ENCODE results near the gene STAG3. TPM values are rescaled to one million over a fixed set of nuclear protein-coding genes. Genes with fewer than 3 reads are reported as not detected.
"Not testable (repeated sequence)": the region's sequence is repeated elsewhere in the genome, so short reads cannot be mapped to it uniquely, and the experiment has no call there.

The STAG3 gene
- total RNA-seq, result 0.72 TPM

- peak; percentile 98 for DNase-seq
Observed at GRCh38 chr7:100177045-100178001, at the start of gene STAG3, which contains the start of gene GPC2. Gene STAG3 (plus strand): TSS chr7:100177918. CDS start chr7:100180557, 2,639 bp downstream. Gene GPC2 (minus strand): TSS chr7:100177381. CDS start chr7:100177199, 182 bp downstream.

GRCh38 chr7:100128637-100128963 lies 49.1 kb upstream of the STAG3 start:
- DNase-seq, result no peak

GRCh38 chr7:100130220-100130607 lies 47.5 kb upstream of the STAG3 start:
- not testable (repeated sequence) for DNase-seq

- peak; percentile 87 for DNase-seq
Observed at GRCh38 chr7:100130608-100131453, 46.9 kb upstream of the STAG3 start.

- no peak for DNase-seq
Observed at GRCh38 chr7:100132126-100132525, 45.6 kb upstream of the STAG3 start.

GRCh38 chr7:100132697-100133151 lies 45.0 kb upstream of the STAG3 start:
- DNase-seq, result peak; percentile 75

GRCh38 chr7:100137851-100138760 lies 39.6 kb upstream of the STAG3 start:
- no peak for DNase-seq

- no peak for DNase-seq
Observed at GRCh38 chr7:100141555-100141949, 36.2 kb upstream of the STAG3 start.

- no peak for DNase-seq
Observed at GRCh38 chr7:100142461-100142860, 35.3 kb upstream of the STAG3 start.

- DNase-seq, result not testable (repeated sequence)
Observed at GRCh38 chr7:100146350-100146749, 31.4 kb upstream of the STAG3 start.

- DNase-seq, result no peak
Observed at GRCh38 chr7:100147278-100147677, 30.4 kb upstream of the STAG3 start.

GRCh38 chr7:100148225-100148558 lies 29.5 kb upstream of the STAG3 start:
- DNase-seq, result no peak

GRCh38 chr7:100148559-100149328 lies 29.0 kb upstream of the STAG3 start, which contains the start of gene LAMTOR4:
Gene LAMTOR4 (plus strand): TSS chr7:100148918. CDS start chr7:100148973, 55 bp downstream.
- peak; percentile 99 for DNase-seq

GRCh38 chr7:100152404-100152803 lies 25.3 kb upstream of the STAG3 start:
- DNase-seq, result no peak

GRCh38 chr7:100152937-100153666 lies 24.6 kb upstream of the STAG3 start:
- no peak for DNase-seq

GRCh38 chr7:100153708-100154535 lies 23.8 kb upstream of the STAG3 start:
- no peak for DNase-seq

- DNase-seq, result no peak
Observed at GRCh38 chr7:100154651-100155491, 22.8 kb upstream of the STAG3 start.
